ENCODE results near the gene STEAP4.
A peak's percentile ranks its signal among the peaks of the same experiment; 100 is the strongest.

Gene STEAP4

GRCh38 chr7:88243345-88243909 lies 63.3 kb downstream of the STEAP4 start:
- no peak for DNase-seq (ENCODE audit: low read depth, low spot score)
- no peak overlapping the region for H3K4me3 ChIP-seq (ENCODE audit: low read depth, low read length)
- TF ChIP-seq CTCF (IDR thresholded peaks at IDR 0.05; ENCODE audit: insufficient read depth, low read length, missing control alignments), result peak; percentile 49
- POLR2A ChIA-PET, result no interaction called here
- CTCF ChIA-PET, result interaction anchor here (0.6 to 2.7 kb wide), 11 partner anchors 16 to 1909 kb away, joined by 3 to 9 read pairs (median 3); partner anchors contain the start of gene SRI

GRCh38 chr7:88239852-88240251 lies 66.8 kb downstream of the STEAP4 start:
- no peak for DNase-seq (ENCODE audit: low read depth, low spot score)
- H3K4me3 ChIP-seq (ENCODE audit: low read depth, low read length), result no peak overlapping the region
- TF ChIP-seq CTCF (IDR thresholded peaks at IDR 0.05; ENCODE audit: insufficient read depth, low read length, missing control alignments), result no peak
- POLR2A ChIA-PET, result no interaction called here
- CTCF ChIA-PET, result no interaction called here

- H3K4me3 ChIP-seq (ENCODE audit: low read depth, low read length), result no peak overlapping the region
- ChIA-PET CTCF (no interaction called here), POLR2A (no interaction called here)
- TF ChIP-seq CTCF (IDR thresholded peaks at IDR 0.05; ENCODE audit: insufficient read depth, low read length, missing control alignments), result no peak
- DNase-seq (ENCODE audit: low read depth, low spot score), result no peak
Observed at GRCh38 chr7:88233828-88234227, 72.9 kb downstream of the STEAP4 start.

- no peak for DNase-seq (ENCODE audit: low read depth, low spot score)
- ChIA-PET CTCF (no interaction called here), POLR2A (no interaction called here)
- no peak for TF ChIP-seq CTCF (IDR thresholded peaks at IDR 0.05; ENCODE audit: insufficient read depth, low read length, missing control alignments)
- H3K4me3 ChIP-seq (ENCODE audit: low read depth, low read length), result no peak overlapping the region
Observed at GRCh38 chr7:88230646-88231045, 76.0 kb downstream of the STEAP4 start.

GRCh38 chr7:88229302-88229995 lies 77.2 kb downstream of the STEAP4 start:
- DNase-seq (ENCODE audit: low read depth, low spot score), result no peak
- ChIA-PET POLR2A (no interaction called here), CTCF (interaction anchor here (0.9 kb wide), 1 partner anchor 9 kb away, joined by 4 read pairs; no protein-coding TSS in a partner anchor)
- no peak for TF ChIP-seq CTCF (IDR thresholded peaks at IDR 0.05; ENCODE audit: insufficient read depth, low read length, missing control alignments)
- H3K4me3 ChIP-seq (ENCODE audit: low read depth, low read length), result no peak overlapping the region

GRCh38 chr7:88226886-88227516 lies 79.7 kb downstream of the STEAP4 start:
- no peak overlapping the region for H3K4me3 ChIP-seq (ENCODE audit: low read depth, low read length)
- no peak for DNase-seq (ENCODE audit: low read depth, low spot score)

More at GRCh38 chr7:88226886-88227516, 79.7 kb downstream of the STEAP4 start:
- no peak for TF ChIP-seq CTCF (IDR thresholded peaks at IDR 0.05; ENCODE audit: insufficient read depth, low read length, missing control alignments)
- POLR2A ChIA-PET, result interaction anchor here (0.6 kb wide), 1 partner anchor 173 kb away, joined by 4 read pairs; no protein-coding TSS in a partner anchor
- CTCF ChIA-PET, result interaction anchor here (0.9 to 1.3 kb wide), 2 partner anchors 16 kb away, joined by 3 to 7 read pairs; no protein-coding TSS in a partner anchor

Measured in AG04449 (cell line).